HG02588 (cell line): ENCODE data around the gene ZNF598.
"Not testable (repeated sequence)": the region's sequence is repeated elsewhere in the genome, so short reads cannot be mapped to it uniquely, and the experiment has no call there.

ENCODE experiments used
- ATAC-seq: cut with Tn5 transposase; IDR thresholded peaks from one replicate; pipeline ENCODE4 v1.9.1; 2021; ENCODE audit warnings: mild to moderate bottlenecking, moderate library complexity; ENCODE audit not compliant: unreplicated experiment

The ZNF598 gene

GRCh38 chr16:2040787-2041522 lies 31.3 kb upstream of the ZNF598 start:
- ATAC-seq = no peak

DNA sequence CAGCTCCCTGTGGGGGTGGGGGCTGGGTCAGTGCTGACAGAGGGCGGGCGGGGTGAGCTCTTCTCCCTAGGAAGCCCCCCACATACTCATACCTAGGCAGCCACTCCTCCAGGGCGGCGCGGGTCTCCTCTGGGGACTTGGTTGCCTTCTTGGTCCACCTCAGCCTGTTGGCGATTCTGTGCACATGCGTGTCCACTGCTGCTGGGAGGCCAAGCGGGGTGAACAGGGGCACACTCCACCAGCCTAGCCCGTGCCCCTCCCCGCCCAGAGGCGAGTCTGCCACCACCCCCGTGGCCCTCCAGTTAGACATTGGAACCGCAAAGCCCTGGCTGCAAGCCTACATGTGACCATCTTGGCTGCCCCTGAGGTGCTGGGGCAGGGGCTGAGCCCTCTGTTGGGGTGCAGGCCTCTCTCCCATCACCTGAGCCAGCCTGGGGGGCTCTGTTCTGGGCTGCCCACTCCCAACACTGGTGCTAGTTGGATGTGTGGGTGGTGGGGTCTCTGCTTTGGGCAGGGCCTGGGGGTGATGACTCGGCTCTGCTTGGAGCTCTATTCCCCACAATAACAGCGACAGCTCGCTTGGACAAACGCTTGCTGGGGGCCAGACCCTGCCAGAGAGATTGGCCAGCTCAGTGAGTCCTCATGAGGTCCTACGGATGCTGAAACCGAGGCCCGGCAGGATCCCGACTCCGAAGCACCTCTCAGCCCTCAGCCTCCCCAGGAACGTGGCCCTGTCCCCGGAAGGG lies 30.6 kb upstream of the ZNF598 start:
- no peak for ATAC-seq

GRCh38 chr16:2039274-2040031 lies 29.8 kb upstream of the ZNF598 start:
- ATAC-seq = no peak

GRCh38 chr16:2038382-2039231 lies 29.0 kb upstream of the ZNF598 start:
- no peak for ATAC-seq

GRCh38 chr16:2037647-2038381 lies 28.2 kb upstream of the ZNF598 start:
- no peak for ATAC-seq

DNA sequence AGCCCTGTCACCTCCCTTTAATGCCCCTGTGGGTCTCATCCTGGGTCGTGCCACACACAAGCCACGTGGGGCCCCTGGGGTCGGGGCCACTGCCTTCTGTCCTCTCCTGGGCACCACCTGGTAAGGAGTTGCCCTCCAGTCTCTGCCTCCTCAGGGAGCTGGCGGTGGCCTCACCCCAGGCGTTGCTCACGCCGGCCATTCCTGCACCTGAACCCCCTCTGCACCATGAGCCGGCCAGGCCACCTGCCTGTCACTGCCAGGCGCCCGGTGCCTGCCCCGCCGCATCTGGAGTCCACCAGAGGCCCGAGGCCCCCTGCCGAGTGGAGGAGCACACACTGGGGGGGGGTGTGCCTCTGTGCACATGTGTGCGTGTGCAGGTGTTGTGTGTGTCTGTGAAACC lies 27.5 kb upstream of the ZNF598 start:
- no peak for ATAC-seq

- no peak for ATAC-seq
Measured at GRCh38 chr16:2036200-2036966, 26.8 kb upstream of the ZNF598 start.

- ATAC-seq = no peak
Measured at GRCh38 chr16:2035431-2036199, 26.0 kb upstream of the ZNF598 start.

DNA sequence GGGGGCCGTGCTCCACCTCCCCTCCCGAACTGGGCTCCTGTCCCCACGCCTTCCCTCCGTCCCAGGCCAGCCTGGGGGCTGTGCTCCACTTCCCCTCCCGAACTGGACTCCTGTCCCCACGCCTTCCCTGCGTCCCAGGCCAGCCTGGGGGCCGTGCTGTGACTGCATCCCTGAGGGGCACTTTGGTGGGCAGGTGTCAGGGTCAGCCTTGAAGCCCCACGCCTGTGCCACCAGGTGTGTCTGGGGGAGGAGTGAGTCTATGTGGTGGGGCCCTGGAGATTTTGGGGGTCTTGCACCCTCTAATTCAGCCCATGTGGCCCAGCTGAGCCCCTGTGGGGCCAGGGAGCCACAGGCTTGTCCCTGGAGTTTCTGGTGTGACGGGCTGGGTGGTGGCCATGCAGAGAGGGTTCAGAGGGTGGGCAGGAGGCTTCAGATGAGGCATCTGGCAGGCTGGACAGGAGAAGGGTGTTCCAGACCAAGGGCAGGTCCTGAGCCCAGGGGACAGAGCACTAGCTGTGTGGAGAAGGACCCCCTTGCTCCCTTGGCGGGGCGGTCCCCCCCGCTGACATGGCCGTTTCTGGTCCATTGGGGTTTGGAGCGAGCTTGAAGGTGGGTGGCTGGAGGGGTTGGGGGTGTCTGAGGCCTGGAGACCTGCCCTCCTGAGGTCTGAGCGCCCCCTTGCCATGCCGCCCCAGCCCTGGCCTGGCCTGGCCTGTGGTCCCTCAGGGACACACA lies 25.2 kb upstream of the ZNF598 start:
- no peak for ATAC-seq

DNA sequence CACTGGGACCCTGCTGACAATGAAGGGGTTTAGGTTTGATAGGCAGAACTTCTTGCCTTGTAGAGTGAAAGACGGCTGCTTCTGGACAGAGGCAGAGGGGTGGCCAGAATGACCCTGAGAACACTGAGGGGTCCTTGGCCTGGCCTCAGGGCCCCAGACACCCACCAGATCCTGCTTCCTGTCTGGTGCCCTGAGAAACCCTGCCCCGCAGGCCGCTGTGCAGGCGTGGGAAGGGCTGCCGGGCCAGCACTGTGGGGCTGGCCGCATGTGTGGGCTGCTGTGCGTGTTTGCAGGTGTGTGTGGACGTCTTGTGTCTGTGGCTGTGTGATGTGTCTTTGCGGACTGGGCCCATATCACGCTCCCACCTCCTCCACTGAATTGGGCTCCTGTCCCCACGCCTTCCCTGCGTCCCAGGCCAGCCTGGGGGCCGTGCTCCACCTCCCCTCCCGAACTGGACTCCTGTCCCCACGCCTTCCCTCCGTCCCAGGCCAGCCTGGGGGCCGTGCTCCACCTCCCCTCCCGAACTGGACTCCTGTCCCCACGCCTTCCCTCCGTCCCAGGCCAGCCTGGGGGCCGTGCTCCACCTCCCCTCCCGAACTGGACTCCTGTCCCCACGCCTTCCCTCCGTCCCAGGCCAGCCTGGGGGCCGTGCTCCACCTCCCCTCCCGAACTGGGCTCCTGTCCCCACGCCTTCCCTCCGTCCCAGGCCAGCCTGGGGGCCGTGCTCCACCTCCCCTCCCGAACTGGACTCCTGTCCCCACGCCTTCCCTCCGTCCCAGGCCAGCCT lies 24.5 kb upstream of the ZNF598 start:
- not testable (repeated sequence) for ATAC-seq

DNA sequence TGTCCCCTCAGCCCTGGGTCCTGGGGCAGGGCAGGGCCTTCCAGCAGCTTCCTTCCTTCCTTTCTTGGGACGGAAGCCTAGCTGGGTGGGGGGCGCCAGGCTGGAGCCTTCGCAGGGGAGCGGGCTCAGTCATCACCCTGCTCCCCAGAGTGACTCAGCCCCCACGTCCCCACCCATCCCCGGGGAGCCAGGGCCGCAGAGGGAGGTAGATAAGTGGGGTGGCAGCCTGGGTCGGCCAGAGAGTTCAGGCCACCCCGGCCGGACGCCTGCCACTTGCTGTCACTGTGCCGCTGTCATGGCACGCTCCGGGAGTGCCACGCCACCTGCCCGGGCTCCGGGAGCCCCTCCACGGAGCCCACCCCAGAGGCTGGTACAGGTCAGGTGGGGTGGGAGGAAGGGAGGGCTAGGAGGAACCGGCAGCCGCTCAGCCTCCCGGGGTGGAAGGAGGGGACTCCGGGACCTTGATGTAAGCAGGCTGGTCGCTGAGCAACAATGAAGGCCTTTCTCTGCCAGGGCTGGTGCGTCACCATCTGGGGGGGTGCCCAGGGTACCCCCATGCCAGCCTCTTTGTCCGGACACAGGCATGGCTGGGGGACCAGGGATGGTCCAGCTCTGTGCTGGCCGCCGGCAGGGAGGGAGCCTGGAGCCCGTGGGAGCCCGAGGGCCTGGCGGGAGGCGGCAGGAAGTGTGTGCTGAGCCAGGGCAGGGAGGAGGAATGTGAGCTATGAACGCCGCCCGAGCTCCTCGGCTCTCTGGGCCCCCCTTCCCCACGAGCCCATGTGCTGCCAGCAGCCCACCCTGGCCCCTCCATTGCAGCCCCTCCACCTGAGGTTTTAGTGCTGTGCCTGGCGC lies 23.7 kb upstream of the ZNF598 start:
- no peak for ATAC-seq

- no peak for ATAC-seq
Measured at GRCh38 chr16:2032285-2033056, 22.9 kb upstream of the ZNF598 start.

DNA sequence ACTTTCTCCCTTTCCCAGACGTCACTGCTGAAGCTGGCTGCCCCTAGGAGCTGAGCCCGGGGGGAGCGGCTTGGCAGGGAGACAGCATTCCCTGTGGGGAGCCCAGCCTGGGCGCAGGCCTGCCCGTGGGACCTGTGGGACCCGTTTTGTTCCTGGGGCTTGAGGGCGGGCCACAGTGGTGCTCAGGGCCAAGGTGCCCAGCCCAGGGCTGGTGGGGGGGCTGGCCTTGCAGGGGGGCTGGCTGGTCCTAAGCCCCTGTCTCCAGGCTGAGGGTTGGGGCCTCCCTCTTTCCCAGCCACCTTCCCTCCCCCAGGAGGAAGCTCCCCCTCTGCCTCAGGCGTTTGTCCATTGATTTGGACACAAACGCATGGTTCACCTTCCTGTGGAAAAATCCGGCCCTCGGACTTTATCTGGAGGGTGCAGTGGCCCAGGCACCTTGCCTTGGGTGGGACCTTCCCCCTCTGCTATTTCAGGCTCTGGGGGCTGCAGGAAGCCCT lies 21.5 kb upstream of the ZNF598 start:
- no peak for ATAC-seq

DNA sequence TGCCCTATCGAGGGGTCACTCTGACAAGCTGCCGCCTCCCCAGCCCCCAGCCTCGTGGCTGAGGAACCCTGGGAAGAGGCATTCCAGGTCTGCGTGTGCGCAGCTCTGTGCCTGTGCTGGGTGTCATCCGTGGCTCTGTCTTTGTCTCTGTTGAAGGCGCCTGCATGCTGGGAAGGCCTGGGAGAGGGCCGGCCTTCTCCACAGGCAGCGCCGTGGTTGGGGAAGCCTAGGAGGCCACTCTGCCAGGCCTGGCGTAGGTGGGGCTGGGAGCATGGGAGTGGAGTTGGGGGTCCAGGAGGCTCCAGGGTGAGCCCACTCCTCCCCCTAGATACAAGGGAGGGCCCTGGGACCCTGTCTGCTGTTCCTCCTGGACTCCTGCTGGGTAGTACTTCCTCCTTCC lies 20.4 kb upstream of the ZNF598 start:
- no peak for ATAC-seq

DNA sequence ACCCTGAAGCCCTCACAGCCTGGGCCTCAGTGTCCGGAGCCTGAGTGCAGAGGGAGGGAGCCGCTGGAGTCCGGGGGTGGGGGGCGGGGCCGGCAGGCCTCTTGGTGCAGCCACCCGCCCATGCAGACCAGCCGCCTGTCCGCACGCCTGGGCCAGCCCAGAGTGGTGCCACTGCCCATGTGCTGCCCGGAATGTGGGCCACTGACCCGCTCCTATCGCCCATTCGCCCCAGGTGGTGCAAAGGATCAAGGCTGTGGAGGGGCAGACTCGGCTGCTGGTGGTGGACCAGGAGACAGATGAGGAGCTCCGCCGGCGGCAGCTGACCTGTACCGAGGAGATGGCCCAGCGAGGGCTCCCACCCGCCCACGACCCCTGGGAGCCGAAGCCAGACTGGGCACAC lies 19.7 kb upstream of the ZNF598 start:
- no peak for ATAC-seq
